Activated CD8-positive, alpha-beta memory T cell treated with anti-CD3 and anti-CD28 coated beads, Interleukin-2, amount 50 U/mL, for 24 hours (primary cell): ENCODE data around the gene FGFBP2.

ENCODE experiments used
- DNase-seq: peaks from one replicate; pipeline ENCODE4 v3.0.0-alpha.2; 2020; ENCODE audit errors: extremely low read depth

Gene FGFBP2

GRCh38 chr4:15968551-15969300, 5.8 kb upstream of the FGFBP2 start:
- DNase-seq: no peak

GRCh38 chr4:15965325-15965724, 2.4 kb upstream of the FGFBP2 start:
- DNase-seq: no peak

DNA sequence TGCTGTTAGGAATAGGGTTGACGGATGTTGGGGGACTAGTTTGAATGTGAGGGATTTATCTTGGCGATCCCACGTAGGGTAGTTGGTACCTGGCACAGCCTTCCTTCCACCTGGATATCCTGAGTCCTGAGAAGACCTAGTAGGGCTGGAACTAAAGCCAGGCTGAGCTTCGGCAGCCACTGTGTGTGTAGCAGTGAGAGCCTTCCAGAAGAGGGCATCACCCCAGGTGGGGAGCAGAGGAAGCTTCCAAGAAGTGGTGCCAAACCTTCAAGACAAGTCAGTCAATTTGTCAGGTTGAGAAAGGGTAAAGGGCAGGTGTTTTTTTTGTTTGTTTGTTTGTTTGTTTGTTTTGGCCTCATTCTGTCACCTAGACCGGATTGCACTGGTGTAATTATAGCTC, 1.2 kb upstream of the FGFBP2 start:
- DNase-seq: no peak

GRCh38 chr4:15963576-15963975, 601 bp upstream of the FGFBP2 start:
- DNase-seq: no peak

DNA sequence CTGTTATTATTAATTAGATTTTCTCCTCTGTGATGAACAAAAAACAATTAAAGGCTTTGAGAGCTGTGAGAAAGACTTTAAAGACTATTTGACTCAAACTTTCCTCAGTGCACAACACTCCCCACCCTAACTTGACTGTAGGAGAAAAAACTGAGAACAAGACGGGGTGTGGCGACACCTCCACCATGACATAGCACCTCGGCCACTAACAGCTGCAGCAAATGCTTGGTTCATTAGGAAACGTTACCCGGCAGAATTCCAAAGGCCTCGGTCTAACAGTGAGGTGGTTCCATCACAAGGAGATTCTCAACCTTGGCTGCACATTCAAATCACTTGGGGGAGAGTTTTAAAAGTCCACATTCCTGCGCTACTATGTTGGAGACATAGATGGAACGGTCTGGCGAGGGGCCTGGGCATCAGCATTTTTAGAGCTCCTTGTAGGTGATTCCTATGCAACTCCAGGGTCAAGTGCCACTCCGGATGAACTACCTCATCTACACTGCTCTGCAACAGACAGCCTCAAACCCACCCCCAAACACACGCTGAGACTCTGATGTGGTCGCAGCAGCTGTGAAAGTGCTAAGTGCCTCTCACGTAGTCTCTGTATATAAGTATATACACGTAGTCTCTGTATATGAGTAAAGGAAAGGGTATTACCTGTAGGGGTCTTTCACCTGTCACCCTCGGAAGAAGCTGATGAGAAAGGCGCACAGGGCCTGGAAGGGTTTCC, 1.0 kb downstream of the FGFBP2 start:
- DNase-seq: no peak

- DNase-seq: no peak
Observed at GRCh38 chr4:15958562-15958961, 4.4 kb downstream of the FGFBP2 start.

GRCh38 chr4:15956179-15956850, 6.7 kb downstream of the FGFBP2 start:
- DNase-seq: peak; percentile 69

- no peak for DNase-seq
Observed at GRCh38 chr4:15955670-15956069, 7.3 kb downstream of the FGFBP2 start.

DNA sequence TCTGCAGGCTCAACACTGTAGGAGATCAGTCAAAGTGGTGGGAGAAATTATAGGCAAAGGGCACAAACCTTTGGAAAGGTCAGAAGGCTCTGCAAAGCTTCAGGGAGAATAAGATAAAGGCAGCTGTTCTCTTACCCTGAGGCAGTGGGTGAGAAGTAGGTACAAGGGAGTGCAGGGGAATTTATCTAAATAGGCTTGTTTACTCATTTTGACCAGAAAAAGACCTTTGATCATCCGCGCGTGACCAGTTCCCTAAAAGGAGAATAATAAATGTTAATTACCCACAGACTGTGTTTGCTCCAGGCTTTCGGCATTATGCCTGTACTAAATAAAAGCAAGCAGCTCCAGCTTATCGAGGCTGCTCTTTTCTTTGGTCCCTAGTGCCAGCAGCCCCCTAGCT, 9.3 kb downstream of the FGFBP2 start:
- no peak for DNase-seq

- no peak for DNase-seq
Observed at GRCh38 chr4:15951781-15952180, 11.2 kb downstream of the FGFBP2 start.

DNA sequence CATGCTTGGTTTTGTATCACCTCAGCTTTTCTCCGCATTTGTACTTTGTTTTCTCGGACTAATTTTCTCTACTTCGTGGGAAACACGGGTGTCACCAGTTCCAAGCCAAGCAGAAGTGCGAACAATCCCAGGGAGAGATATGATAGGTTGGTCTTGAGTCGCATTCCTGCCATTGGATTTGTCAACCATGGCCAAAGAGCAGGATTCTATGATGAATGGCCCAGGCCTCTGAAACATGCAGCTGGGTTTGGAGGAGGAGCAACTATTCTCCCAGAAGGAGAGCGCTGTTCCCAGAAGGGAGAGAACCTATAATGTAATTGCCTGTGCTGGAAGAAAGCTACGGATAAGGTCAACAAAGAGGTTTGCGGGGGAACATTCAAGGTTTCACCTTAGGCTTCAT, 14.1 kb downstream of the FGFBP2 start:
- no peak for DNase-seq

- DNase-seq: no peak
Observed at GRCh38 chr4:15947684-15948083, 15.3 kb downstream of the FGFBP2 start.

DNA sequence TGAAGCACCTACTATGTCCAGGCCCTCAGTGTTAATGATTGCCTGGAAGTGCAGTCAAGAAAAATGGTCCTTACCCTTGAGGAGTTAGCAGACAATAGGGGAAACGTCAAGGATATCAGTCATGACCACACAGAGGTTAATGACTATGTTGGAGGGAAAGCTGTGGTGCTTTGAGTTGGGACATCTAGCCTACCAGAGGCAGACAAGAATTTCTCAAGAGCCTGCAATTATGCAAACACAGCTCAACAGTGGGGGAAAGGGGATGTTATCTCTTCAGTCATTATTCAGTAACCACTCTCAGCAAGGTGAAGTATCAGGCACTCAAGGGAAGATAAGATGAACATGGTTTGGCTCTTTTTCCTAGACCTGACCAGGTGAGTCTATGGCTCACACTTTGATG, 17.5 kb downstream of the FGFBP2 start:
- no peak for DNase-seq

DNA sequence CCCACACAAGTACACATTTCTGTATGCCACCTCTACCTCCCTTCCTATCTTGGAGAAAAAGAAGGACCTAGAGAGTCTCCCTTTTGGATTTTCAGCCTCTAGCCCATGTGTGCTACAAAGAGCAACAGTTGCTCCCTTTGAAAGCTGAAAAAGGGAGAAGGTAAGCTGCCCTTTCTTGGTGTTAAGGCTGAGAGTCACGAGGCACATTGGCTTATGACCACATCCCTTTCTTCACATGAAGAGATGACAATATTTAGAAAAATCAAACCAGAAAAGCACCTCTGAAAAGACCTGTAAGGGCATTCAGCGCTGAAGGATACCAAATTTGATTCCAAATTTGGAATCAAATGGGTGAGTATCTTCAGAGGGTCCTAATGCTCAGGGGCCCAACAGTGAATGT, 18.1 kb downstream of the FGFBP2 start:
- no peak for DNase-seq

DNA sequence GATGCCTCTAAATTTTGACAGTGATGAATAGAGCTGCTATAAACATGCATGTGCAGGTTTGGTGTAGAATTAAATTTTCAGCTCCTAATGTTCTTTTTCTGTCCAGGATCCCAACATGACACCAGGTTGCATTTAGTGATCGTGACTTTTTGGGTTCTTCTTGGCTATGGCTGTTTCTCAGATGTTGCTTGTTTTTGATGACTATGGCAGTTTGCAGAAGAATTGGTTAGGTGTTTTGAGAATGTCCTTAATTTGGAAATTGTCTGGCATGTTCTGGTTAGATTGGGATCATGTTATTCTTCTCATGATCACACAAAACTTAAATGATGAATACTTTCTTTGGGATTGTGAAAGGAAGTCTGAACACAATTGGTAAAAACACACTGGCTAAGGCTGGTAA, 20.7 kb downstream of the FGFBP2 start:
- no peak for DNase-seq

GRCh38 chr4:15938640-15939039, 24.3 kb downstream of the FGFBP2 start, which contains the start of gene FGFBP1:
Gene FGFBP1, minus strand, starts transcription at chr4:15938740. Its CDS starts 2,108 bp downstream, at chr4:15936632.
- DNase-seq: no peak

DNA sequence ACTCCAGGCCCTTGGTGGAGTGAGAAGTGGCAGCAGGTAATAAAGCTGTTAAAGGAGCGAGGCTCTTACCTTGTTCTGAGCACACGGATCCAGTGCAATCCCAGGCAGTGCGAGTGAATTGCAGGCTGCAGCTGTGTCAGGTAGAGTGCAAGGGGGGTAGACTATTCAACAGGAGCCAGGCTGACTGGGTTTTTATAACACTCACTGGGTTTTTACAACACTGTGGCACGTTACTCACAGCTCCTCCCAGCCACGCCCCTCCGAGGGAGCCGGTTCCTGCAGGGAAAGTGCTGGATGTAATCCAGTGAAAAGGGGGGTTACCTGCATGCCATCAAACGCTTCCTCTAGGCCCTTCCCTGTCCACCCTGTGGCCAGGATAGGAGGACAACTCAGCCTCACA, 24.8 kb downstream of the FGFBP2 start:
- DNase-seq: no peak

DNA sequence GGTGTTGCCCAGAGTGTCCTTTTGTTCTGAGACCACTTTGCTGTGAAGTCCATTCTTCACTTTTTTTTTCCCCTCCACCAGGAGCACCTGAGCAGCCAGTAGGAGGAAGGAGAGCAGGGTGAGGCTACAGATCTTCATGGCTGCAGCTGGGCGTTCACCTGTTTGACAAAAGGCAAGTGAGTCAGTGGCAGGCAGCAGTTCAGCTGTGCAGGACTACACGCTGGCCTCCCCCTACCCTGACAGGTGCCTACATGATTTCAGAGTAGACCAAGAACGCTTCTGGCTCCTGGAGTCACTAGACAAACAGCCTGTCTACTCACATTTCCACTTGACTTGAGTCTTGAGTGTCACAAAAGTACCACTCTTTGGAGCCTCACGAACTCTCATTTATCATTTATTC, 26.5 kb downstream of the FGFBP2 start:
- no peak for DNase-seq

- DNase-seq: no peak
Observed at GRCh38 chr4:15935504-15936402, 27.2 kb downstream of the FGFBP2 start.

GRCh38 chr4:15934259-15934658, 28.7 kb downstream of the FGFBP2 start:
- DNase-seq: no peak

- no peak for DNase-seq
Observed at GRCh38 chr4:15931451-15932210, 31.3 kb downstream of the FGFBP2 start.
